Measurements from ENCODE around the gene OR51L1. TPM values are rescaled to one million over a fixed set of nuclear protein-coding genes. Genes with fewer than 3 reads are reported as not detected.

Gene OR51L1
- total and polyA plus RNA-seq, 2 of the 8 experiments (the other 6 are each of a cell fraction or from before 2014, with no cell fraction given) = not detected

- TF ChIP-seq SIN3A (conservative IDR thresholded peaks at IDR 0.05 in 1 of 2, IDR thresholded peaks at IDR 0.05 in 1 of 2; ENCODE audit: low read depth in 1 of 2, low read length in 2 of 2) (no peak), RNF2 (IDR thresholded peaks at IDR 0.05; ENCODE audit: borderline replicate concordance, low read depth, low read length, missing control alignments, poor library complexity, severe bottlenecking) (no peak), EGR1 (IDR thresholded peaks at IDR 0.05; ENCODE audit: borderline replicate concordance, low read depth, low read length) (no peak), TCF12 (IDR thresholded peaks at IDR 0.05; ENCODE audit: low read depth, low read length) (no peak), HDAC6 (IDR thresholded peaks at IDR 0.05; ENCODE audit: low read depth, low read length) (no peak), SP2 (IDR thresholded peaks at IDR 0.05; ENCODE audit: low read length) (no peak)
Measured at GRCh38 chr11:4962816-4963215, 31.8 kb upstream of the OR51L1 start (continued).
